ENCODE results near the gene SMAD1.
"Not testable (repeated sequence)": the region's sequence is repeated elsewhere in the genome, so short reads cannot be mapped to it uniquely, and the experiment has no call there.

SMAD1 gene

DNA sequence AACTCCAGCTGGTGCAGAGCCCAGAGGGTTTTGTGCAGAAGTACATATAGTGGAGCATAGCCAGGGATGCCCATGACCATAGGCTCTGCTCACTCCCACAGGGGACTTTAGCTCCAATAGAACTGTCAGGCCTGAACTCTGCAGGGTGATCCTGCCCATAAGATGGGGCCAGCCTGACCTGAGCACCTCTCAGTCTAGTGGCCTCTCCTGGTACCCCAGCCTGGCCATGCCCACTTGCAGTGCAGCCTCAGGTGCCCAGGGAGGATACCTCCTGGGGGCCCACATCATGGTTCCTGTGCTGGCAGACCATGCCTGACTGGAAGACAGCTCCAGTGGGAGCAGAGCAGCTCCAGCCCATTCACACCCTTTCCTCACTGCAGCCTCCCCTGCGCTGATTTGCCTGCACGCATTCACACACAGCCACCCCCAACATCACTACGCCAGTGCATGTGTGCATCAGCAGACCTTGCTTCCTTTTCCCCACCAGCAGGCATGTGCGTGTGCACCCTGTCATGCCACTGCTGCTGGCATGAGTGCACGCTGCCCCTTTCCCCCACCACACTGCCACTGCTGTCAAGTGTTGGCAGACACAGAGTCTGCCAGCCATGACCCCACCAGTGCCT is 84.5 kb downstream of the SMAD1 start:
- no peak for DNase-seq

- no peak for DNase-seq
These were observed 85.1 kb downstream of the SMAD1 start for GRCh38 chr4:145566768-145567167.

GRCh38 chr4:145567516-145567915 is 85.9 kb downstream of the SMAD1 start:
- DNase-seq: no peak

GRCh38 chr4:145574546-145574945 is 92.9 kb downstream of the SMAD1 start:
- DNase-seq: not testable (repeated sequence)

- no peak for DNase-seq
These were observed 99.3 kb downstream of the SMAD1 start for GRCh38 chr4:145580906-145581305.

DNA sequence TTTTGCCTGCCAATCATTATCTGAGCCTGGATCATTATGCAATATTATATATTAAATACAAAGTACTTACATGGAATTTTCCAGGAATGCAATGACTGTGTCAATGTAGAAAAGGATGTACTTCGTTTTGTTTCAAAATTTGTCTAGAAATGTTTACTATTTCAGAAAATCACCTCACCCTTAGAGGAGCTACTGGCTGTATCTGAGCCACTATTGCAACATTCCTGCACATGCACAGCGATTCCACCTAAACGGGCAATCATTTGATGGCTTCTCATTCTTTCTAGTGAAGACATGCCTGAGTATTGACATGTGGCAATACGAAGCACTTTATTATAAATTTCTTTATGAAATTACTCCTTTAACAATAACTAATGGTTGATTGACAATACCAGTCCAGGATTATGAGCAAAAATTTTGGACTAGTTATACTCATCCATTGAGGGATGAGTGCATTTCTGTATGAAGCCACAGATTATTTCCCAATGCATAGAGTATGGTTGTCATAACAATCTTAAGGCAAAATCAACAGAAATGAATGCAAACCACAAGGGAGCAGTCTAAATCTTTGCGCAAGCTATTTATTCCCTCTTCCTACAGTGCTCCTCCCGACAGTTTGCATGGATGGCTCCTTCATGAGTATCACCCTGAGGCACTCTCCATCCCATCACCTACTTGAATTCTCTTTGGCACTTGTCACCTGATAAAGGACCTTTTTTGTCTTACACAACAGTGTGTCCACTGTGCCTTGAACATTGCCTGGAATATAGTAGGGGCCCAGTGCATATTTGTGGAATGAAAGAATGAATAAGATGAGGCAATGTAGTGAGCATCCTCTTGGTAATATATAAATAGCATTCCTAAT is 101.8 kb downstream of the SMAD1 start:
- no peak for DNase-seq

DNA sequence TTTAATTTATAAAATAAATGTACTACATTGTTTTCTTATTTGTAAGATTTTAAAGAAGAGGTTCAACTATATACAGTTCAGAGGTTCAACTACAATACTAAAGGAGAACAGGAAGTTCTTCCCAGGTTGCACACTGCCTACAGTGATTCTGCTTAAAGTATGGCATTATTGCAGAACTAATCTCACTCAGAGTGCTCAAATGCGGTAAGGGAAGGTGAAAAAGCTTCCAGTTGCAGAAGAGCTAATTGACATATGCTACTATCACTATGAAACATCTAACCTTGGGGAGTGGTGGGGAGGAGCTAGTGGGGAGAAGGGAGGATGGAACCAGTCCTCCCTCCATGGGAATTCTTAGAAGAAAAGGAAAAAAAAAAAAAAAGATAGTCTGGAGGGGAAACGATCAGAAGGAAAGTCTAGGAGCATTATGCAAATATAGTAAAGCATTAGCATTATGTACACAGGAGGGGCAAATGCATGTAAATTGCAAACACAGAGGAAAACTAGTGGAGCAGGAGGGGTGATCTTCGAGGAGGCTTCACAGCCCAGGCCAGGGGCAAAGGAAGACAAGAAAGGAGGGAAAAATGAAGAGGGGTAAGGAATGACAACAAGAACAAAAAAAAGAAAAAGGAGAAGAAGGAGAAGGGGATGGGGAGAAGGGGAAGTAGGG is 105.6 kb downstream of the SMAD1 start:
- DNase-seq: no peak

DNA sequence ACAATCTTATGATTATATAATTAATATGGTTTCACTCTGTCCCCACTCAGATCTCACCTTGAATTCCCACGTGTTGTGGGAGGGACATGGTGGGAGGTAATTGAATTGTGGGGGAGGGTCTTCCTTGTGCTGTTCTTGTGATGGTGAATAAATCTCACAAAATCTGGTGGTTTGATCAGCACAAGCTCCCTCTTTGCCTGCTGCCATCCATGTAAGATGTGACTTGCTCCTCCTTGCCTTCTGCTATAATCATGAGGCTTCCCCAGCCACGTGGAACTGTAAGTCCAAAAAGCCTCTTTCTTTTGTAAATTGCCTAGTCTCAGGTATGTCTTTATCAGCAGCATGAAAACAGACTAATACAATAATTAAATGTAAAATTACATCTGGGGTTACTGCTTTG is 107.7 kb downstream of the SMAD1 start:
- not testable (repeated sequence) for DNase-seq

GRCh38 chr4:145589916-145590702 is 108.5 kb downstream of the SMAD1 start:
- peak; percentile 10 for DNase-seq

- no peak for DNase-seq
These were observed 120.6 kb downstream of the SMAD1 start for GRCh38 chr4:145602129-145602760.

DNA sequence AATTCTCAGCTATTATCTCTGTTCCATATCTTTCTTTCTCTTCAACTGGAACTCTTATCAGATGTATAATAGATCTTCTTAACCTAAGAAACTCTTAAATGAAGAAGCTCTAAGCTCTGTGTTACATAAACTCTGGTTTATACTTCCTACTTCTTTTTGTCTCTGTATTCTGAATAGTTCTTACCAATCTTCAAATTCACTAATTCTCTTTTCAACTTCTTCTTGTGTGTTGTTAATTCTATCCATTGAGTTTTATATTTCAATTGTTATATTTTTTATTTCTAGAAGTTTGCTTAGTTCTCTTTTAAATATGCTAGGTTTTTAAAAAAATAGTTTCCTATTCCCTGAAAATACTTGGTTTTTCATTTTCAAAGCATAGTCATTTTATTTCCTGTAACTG is 124.3 kb downstream of the SMAD1 start:
- DNase-seq: no peak
